Suprapubic skin (tissue), 4 donors: ENCODE data around the gene FUT1.

Source experiments
- CTCF ChIP-seq, 2 donors: fragments of 200-600 bp in 1 of 2; fragments of 450-650 bp in 1 of 2; sonication (generic) in 1 of 2; IDR thresholded peaks; one replicate each; pipeline ENCODE4 v1.5.1; 2016 to 2019; ENCODE audit warnings: antibody characterized with exemption in 2 of 2, mild to moderate bottlenecking in 1 of 2, moderate library complexity in 1 of 2
- EP300 ChIP-seq: sonication (generic); formaldehyde crosslinking; IDR thresholded peaks from one replicate; pipeline ENCODE4 v1.6.1; 2017; ENCODE audit warnings: antibody characterized with exemption
- POLR2AphosphoS5 ChIP-seq, 3 donors: sonication (generic); formaldehyde crosslinking; IDR thresholded peaks; one replicate each; pipeline ENCODE4 v1.6.1; 2017; ENCODE audit warnings: antibody characterized with exemption in 3 of 3

DNA sequence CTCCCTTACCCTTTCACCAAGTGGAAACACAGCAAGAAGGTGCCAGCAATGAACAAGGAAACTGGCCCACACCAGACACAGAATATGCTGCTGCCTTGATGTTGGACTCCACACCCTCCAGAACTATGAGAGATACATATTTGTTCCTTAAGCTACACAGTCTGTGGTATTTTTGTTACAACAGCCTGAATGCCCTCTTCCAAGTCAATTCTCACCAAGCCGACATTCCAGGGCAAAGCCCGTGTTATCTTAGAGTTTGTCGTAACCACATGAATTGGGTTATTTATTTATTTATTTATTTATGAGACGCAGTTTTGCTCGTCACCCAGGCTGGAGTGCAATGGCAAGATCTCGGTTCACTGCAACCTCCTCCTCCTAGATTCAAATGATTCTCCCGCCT is 17.8 kb upstream of the FUT1 start:
- TF ChIP-seq CTCF (IDR thresholded peaks at IDR 0.05) (no peak), POLR2AphosphoS5 (IDR thresholded peaks at IDR 0.05) (no peak), EP300 (no peak)
